ENCODE results near the gene ORC5. TPM values are rescaled to one million over a fixed set of nuclear protein-coding genes. Genes with fewer than 3 reads are reported as not detected.

The ORC5 gene
- total RNA-seq, 4 donors from 2014 or later: 21.8 to 43.8 (median 25.7) TPM

DNA sequence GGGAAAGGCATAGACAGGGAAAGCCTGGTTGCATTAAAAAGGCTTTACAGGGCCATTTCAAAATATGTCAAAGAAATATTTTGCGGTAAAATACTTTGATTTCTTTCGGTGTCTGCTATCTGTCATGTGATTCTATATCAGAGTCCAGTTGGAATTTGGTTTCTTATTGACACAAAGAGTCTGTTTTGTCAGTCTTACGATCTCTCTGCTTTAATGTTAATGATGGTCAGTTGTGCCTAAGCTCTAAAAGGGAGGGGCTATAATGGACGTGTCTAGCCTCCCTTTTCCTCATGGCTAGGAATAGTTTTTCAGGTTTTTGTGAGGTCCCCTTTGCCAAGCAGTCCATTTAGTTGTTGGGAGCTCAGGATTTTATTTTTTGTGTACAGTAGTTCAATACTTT lies 31.5 kb downstream of the ORC5 start:
- Histone ChIP-seq H3K36me3 (no peaks in the 10 kb centered on the region), H3K27me3 (no peaks in the 10 kb centered on the region), H3K4me1 (peaks cover 4 to 17% of the 10 kb centered on the region in 2 donors), H3K9me3 (no peaks in the 10 kb centered on the region), H3K4me3 (replicated peaks in 1 of 3) (no peak overlapping the region), H3K27ac (peak overlapping the region in 1 of 3 donors; percentile 20)
- no peak for DNase-seq
- no peak for TF ChIP-seq POLR2A (IDR thresholded peaks at IDR 0.05)
- no peak for TF ChIP-seq CTCF (IDR thresholded peaks at IDR 0.05)
- 78 to 85% methylated on average over 4 of the region's 4 CpGs for WGBS, 2 donors
- intact Hi-C loops (cut with DNase I): no loop called here

GRCh38 chr7:104175361-104175984 lies 32.3 kb downstream of the ORC5 start:
- intact Hi-C loops (cut with DNase I): no loop called here

GRCh38 chr7:104174798-104175197 lies 33.0 kb downstream of the ORC5 start:
- no peaks in the 10 kb centered on the region for H3K9me3 ChIP-seq
- 40 to 42% methylated on average over 2 of the region's 2 CpGs for WGBS, 2 donors
- TF ChIP-seq POLR2A (IDR thresholded peaks at IDR 0.05): no peak
- TF ChIP-seq CTCF (IDR thresholded peaks at IDR 0.05): no peak
- no peak overlapping the region for H3K4me3 ChIP-seq (replicated peaks in 1 of 3)
- no peaks in the 10 kb centered on the region for H3K27me3 ChIP-seq
- H3K36me3 ChIP-seq: no peaks in the 10 kb centered on the region
- intact Hi-C loops (cut with DNase I): no loop called here
- H3K4me1 ChIP-seq: peaks cover 4 to 17% of the 10 kb centered on the region in 2 donors
- DNase-seq: peak; percentile 12 to 33
- peak overlapping the region in 1 of 3 donors; percentile 31 for H3K27ac ChIP-seq

More at GRCh38 chr7:104175361-104175984, 32.3 kb downstream of the ORC5 start:
- H3K27ac ChIP-seq: peak overlapping the region in 2 of 3 donors; percentile 31
- H3K4me3 ChIP-seq (replicated peaks in 1 of 3): no peak overlapping the region
- H3K27me3 ChIP-seq: no peaks in the 10 kb centered on the region
- no peak for TF ChIP-seq CTCF (IDR thresholded peaks at IDR 0.05)
- no peak for TF ChIP-seq POLR2A (IDR thresholded peaks at IDR 0.05)
- H3K36me3 ChIP-seq: no peaks in the 10 kb centered on the region
- WGBS, 2 donors: 37 to 41% methylated on average over 2 of the region's 2 CpGs
- peak in 1 of 2 donors; percentile 11 for DNase-seq
- no peaks in the 10 kb centered on the region for H3K9me3 ChIP-seq
- peaks cover 4 to 17% of the 10 kb centered on the region in 2 donors for H3K4me1 ChIP-seq

DNA sequence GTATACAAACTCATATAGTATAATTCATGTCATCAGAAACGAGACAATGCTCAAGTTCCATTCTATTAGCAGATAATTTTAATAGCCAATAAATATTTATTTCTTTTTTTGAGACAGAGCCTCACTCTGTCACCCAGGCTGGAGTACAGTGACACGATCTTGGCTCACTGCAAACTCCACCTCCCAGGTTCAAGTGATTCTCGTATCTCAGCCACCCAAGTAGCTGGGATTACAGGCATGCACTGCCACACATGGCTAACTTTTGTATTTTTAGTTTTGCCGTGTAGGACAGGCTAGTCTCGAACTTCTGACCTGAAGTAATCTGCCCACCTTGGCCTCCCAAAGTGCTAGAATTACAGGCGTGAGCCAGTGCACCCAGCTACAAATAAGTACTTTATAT lies 45.7 kb downstream of the ORC5 start:
- no peak for TF ChIP-seq POLR2A (IDR thresholded peaks at IDR 0.05)
- TF ChIP-seq CTCF (IDR thresholded peaks at IDR 0.05): no peak
- intact Hi-C loops (cut with DNase I): loop anchor here (5.0 kb wide), 1 partner anchor 590 kb away; no protein-coding TSS in a partner anchor
- WGBS, 2 donors: 45 to 53% methylated on average over 6 of the region's 6 CpGs
- H3K36me3 ChIP-seq: no peaks in the 10 kb centered on the region
- H3K27ac ChIP-seq: no peak overlapping the region
- no peaks in the 10 kb centered on the region for H3K4me1 ChIP-seq
- peak; percentile 27 to 30 for DNase-seq
- H3K9me3 ChIP-seq: no peaks in the 10 kb centered on the region
- no peaks in the 10 kb centered on the region for H3K27me3 ChIP-seq
- no peak overlapping the region for H3K4me3 ChIP-seq (replicated peaks in 1 of 3)

GRCh38 chr7:104161244-104161643 lies 46.6 kb downstream of the ORC5 start:
- Histone ChIP-seq H3K36me3 (no peaks in the 10 kb centered on the region), H3K27me3 (no peaks in the 10 kb centered on the region), H3K9me3 (no peaks in the 10 kb centered on the region), H3K4me1 (peaks cover 0 to 3% of the 10 kb centered on the region in 2 donors), H3K4me3 (replicated peaks in 1 of 3) (no peak overlapping the region), H3K27ac (no peak overlapping the region)
- DNase-seq: peak in 1 of 2 donors; percentile 2
- 90 to 93% methylated on average over 3 of the region's 3 CpGs for WGBS, 2 donors
- intact Hi-C loops (cut with DNase I): loop anchor here (5.0 kb wide), 1 partner anchor 589 kb away; no protein-coding TSS in a partner anchor
- TF ChIP-seq POLR2A (IDR thresholded peaks at IDR 0.05): no peak
- TF ChIP-seq CTCF (IDR thresholded peaks at IDR 0.05): no peak

All from thyroid gland (tissue), 4 donors.